ENCODE data around the gene RIN3. TPM values are rescaled to one million over a fixed set of nuclear protein-coding genes. Genes with fewer than 3 reads are reported as not detected.

Gene RIN3
- total RNA-seq, 1 donor = 7.3 TPM

- H3K4me3 ChIP-seq (ENCODE audit: low read depth, low read length) = no peak overlapping the region
- DNase-seq (ENCODE audit: low read depth) = no peak
- TF ChIP-seq, protein P1, sequence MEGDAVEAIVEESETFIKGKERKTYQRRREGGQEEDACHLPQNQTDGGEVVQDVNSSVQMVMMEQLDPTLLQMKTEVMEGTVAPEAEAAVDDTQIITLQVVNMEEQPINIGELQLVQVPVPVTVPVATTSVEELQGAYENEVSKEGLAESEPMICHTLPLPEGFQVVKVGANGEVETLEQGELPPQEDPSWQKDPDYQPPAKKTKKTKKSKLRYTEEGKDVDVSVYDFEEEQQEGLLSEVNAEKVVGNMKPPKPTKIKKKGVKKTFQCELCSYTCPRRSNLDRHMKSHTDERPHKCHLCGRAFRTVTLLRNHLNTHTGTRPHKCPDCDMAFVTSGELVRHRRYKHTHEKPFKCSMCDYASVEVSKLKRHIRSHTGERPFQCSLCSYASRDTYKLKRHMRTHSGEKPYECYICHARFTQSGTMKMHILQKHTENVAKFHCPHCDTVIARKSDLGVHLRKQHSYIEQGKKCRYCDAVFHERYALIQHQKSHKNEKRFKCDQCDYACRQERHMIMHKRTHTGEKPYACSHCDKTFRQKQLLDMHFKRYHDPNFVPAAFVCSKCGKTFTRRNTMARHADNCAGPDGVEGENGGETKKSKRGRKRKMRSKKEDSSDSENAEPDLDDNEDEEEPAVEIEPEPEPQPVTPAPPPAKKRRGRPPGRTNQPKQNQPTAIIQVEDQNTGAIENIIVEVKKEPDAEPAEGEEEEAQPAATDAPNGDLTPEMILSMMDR (IDR thresholded peaks at IDR 0.05; ENCODE audit: insufficient read depth, low read depth, low read length) = no peak
Measured at GRCh38 chr14:92475037-92475436, 38.5 kb upstream of the RIN3 start.

GRCh38 chr14:92475451-92476187, 38.0 kb upstream of the RIN3 start:
- no peak overlapping the region for H3K4me3 ChIP-seq (ENCODE audit: low read depth, low read length)
- peak; percentile 69 for DNase-seq (ENCODE audit: low read depth)
- TF ChIP-seq, protein P1 (IDR thresholded peaks at IDR 0.05; ENCODE audit: insufficient read depth, low read depth, low read length) = no peak

DNA sequence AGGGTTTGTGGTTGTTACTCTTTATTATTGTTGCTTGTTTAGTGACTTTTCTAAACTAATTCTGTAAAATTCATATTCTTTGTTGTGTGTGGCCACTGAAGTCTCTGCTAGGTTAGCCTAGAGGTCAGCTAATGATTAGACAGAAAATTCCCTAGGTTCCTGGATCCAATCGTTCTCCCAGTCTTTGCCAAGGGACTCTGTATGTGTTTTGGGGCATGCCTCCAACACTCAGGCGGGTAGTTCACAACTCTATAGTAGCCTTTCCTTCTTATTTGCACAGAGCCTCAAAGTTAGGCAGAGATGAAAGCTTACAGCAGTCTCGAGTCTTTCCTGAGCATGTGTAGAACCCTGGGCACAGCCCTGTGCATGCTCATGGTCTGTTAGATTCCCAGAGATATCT, 32.7 kb upstream of the RIN3 start:
- no peak overlapping the region for H3K4me3 ChIP-seq (ENCODE audit: low read depth, low read length)
- DNase-seq (ENCODE audit: low read depth) = no peak
- TF ChIP-seq, protein P1 (IDR thresholded peaks at IDR 0.05; ENCODE audit: insufficient read depth, low read depth, low read length) = no peak

- TF ChIP-seq, protein P1 (IDR thresholded peaks at IDR 0.05; ENCODE audit: insufficient read depth, low read depth, low read length) = peak; percentile 56
- H3K4me3 ChIP-seq (ENCODE audit: low read depth, low read length) = no peak overlapping the region
- DNase-seq (ENCODE audit: low read depth) = peak; percentile 73
Measured at GRCh38 chr14:92481386-92481785, 32.2 kb upstream of the RIN3 start.

GRCh38 chr14:92481811-92482555, 31.6 kb upstream of the RIN3 start:
- DNase-seq (ENCODE audit: low read depth) = no peak
- no peak overlapping the region for H3K4me3 ChIP-seq (ENCODE audit: low read depth, low read length)
- TF ChIP-seq, protein P1 (IDR thresholded peaks at IDR 0.05; ENCODE audit: insufficient read depth, low read depth, low read length) = no peak

DNA sequence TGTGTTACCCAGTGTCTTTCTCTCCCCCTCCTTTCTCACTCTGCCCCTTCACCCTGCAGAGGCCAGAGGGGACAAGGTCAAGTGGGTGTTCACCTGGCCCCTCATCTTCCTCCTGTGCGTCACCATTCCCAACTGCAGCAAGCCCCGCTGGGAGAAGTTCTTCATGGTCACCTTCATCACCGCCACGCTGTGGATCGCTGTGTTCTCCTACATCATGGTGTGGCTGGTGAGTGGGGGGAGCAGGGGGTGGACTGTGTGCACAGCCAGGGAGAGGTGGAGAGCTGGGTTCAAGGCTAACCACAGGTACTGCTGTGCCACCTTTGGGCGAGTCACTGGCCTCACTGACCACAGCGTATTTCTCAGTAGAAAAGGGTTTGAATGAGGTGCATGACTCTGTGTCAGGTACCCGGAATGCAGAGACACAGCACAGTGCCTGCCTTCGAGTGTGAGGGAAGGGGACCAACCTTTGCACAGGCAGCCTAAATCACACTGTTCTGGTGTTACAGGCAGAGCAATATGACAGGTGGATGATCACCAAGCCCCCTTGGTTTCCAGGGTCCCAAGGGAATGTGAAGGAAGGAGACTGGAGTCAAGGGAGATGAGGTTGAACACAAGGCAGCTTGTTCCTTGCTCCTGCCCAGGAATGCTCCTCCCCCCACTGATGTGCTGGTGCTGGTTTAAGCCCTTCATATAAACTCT, 30.8 kb upstream of the RIN3 start:
- DNase-seq (ENCODE audit: low read depth) = no peak
- TF ChIP-seq, protein P1 (IDR thresholded peaks at IDR 0.05; ENCODE audit: insufficient read depth, low read depth, low read length) = no peak
- H3K4me3 ChIP-seq (ENCODE audit: low read depth, low read length) = no peak overlapping the region

Data from fibroblast of villous mesenchyme (primary cell).